ENCODE data around the gene SPATA3. TPM values are rescaled to one million over a fixed set of nuclear protein-coding genes. Genes with fewer than 3 reads are reported as not detected.

Gene SPATA3
- total and polyA plus RNA-seq, 4 donors: not detected

GRCh38 chr2:230991598-230991997 is 4.3 kb upstream of the SPATA3 start:
- DNase-seq (ENCODE audit: low spot score): no peak
- H3K4me1 ChIP-seq (ENCODE audit: control insufficient read depth in 4 of 4, insufficient read depth in 4 of 4, low read length in 3 of 4): peaks cover 0 to 5% (median 2%) of the 10 kb centered on the region in 4 donors
- H3K27ac ChIP-seq (ENCODE audit: low read depth in 1 of 2, low read length in 2 of 2): no peak overlapping the region
- no peak overlapping the region for H3K9ac ChIP-seq (ENCODE audit: low read depth in 1 of 2, low read length in 2 of 2)
- H3K4me3 ChIP-seq (ENCODE audit: low read depth in 1 of 3, low read length in 3 of 3): no peak overlapping the region
- no peaks in the 10 kb centered on the region for H3K36me3 ChIP-seq (ENCODE audit: control insufficient read depth in 4 of 4, insufficient read depth in 3 of 4, low read depth in 1 of 4, low read length in 3 of 4)
- no peak for TF ChIP-seq JUND (IDR thresholded peaks at IDR 0.05)
- H3K9me3 ChIP-seq (ENCODE audit: control insufficient read depth in 4 of 4, low read length in 3 of 4): no peaks in the 10 kb centered on the region
- WGBS: 93% methylated on average over 7 of the region's 7 CpGs
- H3K27me3 ChIP-seq (ENCODE audit: control insufficient read depth in 4 of 4, insufficient read depth in 4 of 4, low read length in 3 of 4): peaks cover 0 to 4% (median 0%) of the 10 kb centered on the region in 4 donors

GRCh38 chr2:230996661-230997060 is 740 bp downstream of the SPATA3 start:
- no peaks in the 10 kb centered on the region for H3K36me3 ChIP-seq (ENCODE audit: control insufficient read depth in 4 of 4, insufficient read depth in 3 of 4, low read depth in 1 of 4, low read length in 3 of 4)
- peaks cover 0 to 10% (median 0%) of the 10 kb centered on the region in 4 donors for H3K4me1 ChIP-seq (ENCODE audit: control insufficient read depth in 4 of 4, insufficient read depth in 4 of 4, low read length in 3 of 4)
- H3K9me3 ChIP-seq (ENCODE audit: control insufficient read depth in 4 of 4, low read length in 3 of 4): no peaks in the 10 kb centered on the region
- no peak for DNase-seq (ENCODE audit: low spot score)
- H3K27me3 ChIP-seq (ENCODE audit: control insufficient read depth in 4 of 4, insufficient read depth in 4 of 4, low read length in 3 of 4): no peaks in the 10 kb centered on the region
- no peak overlapping the region for H3K9ac ChIP-seq (ENCODE audit: low read depth in 1 of 2, low read length in 2 of 2)
- TF ChIP-seq, protein P1, sequence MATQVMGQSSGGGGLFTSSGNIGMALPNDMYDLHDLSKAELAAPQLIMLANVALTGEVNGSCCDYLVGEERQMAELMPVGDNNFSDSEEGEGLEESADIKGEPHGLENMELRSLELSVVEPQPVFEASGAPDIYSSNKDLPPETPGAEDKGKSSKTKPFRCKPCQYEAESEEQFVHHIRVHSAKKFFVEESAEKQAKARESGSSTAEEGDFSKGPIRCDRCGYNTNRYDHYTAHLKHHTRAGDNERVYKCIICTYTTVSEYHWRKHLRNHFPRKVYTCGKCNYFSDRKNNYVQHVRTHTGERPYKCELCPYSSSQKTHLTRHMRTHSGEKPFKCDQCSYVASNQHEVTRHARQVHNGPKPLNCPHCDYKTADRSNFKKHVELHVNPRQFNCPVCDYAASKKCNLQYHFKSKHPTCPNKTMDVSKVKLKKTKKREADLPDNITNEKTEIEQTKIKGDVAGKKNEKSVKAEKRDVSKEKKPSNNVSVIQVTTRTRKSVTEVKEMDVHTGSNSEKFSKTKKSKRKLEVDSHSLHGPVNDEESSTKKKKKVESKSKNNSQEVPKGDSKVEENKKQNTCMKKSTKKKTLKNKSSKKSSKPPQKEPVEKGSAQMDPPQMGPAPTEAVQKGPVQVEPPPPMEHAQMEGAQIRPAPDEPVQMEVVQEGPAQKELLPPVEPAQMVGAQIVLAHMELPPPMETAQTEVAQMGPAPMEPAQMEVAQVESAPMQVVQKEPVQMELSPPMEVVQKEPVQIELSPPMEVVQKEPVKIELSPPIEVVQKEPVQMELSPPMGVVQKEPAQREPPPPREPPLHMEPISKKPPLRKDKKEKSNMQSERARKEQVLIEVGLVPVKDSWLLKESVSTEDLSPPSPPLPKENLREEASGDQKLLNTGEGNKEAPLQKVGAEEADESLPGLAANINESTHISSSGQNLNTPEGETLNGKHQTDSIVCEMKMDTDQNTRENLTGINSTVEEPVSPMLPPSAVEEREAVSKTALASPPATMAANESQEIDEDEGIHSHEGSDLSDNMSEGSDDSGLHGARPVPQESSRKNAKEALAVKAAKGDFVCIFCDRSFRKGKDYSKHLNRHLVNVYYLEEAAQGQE (IDR thresholded peaks at IDR 0.05): no peak
- TF ChIP-seq SP1 (IDR thresholded peaks at IDR 0.05): no peak
- TF ChIP-seq, protein P2, sequence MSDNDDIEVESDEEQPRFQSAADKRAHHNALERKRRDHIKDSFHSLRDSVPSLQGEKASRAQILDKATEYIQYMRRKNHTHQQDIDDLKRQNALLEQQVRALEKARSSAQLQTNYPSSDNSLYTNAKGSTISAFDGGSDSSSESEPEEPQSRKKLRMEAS (IDR thresholded peaks at IDR 0.05): no peak
- TF ChIP-seq EGR1 (IDR thresholded peaks at IDR 0.05; ENCODE audit: low read depth in 2 of 2): no peak
- TF ChIP-seq FOXA2 (IDR thresholded peaks at IDR 0.05): no peak
- no peak overlapping the region for H3K27ac ChIP-seq (ENCODE audit: low read depth in 1 of 2, low read length in 2 of 2)
- no peak overlapping the region for H3K4me3 ChIP-seq (ENCODE audit: low read depth in 1 of 3, low read length in 3 of 3)

DNA sequence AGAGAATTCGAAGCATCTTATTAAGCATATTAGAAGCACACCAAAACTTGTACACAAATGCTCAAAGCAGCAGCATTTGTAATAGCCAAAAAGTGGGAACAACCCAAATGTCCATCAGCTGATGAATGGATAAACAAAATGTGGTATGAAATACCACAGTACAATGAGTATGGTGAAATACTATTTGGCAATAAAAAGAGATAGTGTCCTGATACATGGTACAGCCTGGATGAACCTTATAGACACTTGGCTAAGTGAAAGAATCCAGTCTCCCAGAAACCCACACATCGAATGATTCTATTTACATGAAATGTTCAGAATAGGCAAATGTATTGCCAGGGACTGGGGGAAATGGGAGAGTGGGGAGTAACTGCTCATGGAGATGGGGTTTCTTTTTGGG is 3.0 kb downstream of the SPATA3 start:
- H3K27me3 ChIP-seq (ENCODE audit: control insufficient read depth in 4 of 4, insufficient read depth in 4 of 4, low read length in 3 of 4): no peaks in the 10 kb centered on the region
- H3K9ac ChIP-seq (ENCODE audit: low read depth in 1 of 2, low read length in 2 of 2): no peak overlapping the region
- 68% methylated on average over 2 of the region's 2 CpGs for WGBS
- DNase-seq (ENCODE audit: low spot score): no peak
- peaks cover 0 to 10% (median 0%) of the 10 kb centered on the region in 4 donors for H3K4me1 ChIP-seq (ENCODE audit: control insufficient read depth in 4 of 4, insufficient read depth in 4 of 4, low read length in 3 of 4)
- H3K27ac ChIP-seq (ENCODE audit: low read depth in 1 of 2, low read length in 2 of 2): no peak overlapping the region
- no peak overlapping the region for H3K4me3 ChIP-seq (ENCODE audit: low read depth in 1 of 3, low read length in 3 of 3)
- H3K9me3 ChIP-seq (ENCODE audit: control insufficient read depth in 4 of 4, low read length in 3 of 4): no peaks in the 10 kb centered on the region
- H3K36me3 ChIP-seq (ENCODE audit: control insufficient read depth in 4 of 4, insufficient read depth in 3 of 4, low read depth in 1 of 4, low read length in 3 of 4): no peaks in the 10 kb centered on the region
- TF ChIP-seq RXRA (IDR thresholded peaks at IDR 0.05) (peak in 1 of 2 donors; percentile 46), FOXA1 (IDR thresholded peaks at IDR 0.05) (no peak)

DNA sequence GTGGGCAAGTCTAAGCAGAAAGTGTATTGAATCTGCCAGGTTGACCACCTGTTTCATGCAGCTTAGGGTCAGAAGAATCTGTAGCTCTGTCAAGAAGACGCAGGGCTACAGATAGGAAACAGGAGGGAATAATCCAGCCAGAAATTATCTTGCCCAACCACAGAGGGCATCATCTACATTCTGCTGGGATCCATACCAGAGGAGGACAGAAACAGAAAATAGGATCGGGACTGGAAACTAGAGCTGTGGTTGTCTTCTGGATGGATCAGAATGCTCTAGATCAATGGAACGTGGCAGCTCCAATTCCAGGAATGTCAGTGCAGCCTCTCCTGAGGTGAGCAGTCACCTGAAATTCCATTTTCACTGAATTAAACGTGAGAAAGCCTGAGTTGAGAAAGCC is 3.6 kb downstream of the SPATA3 start:
- Histone ChIP-seq H3K4me1 (ENCODE audit: control insufficient read depth in 4 of 4, insufficient read depth in 4 of 4, low read length in 3 of 4) (peaks cover 0 to 10% (median 0%) of the 10 kb centered on the region in 4 donors), H3K36me3 (ENCODE audit: control insufficient read depth in 4 of 4, insufficient read depth in 3 of 4, low read depth in 1 of 4, low read length in 3 of 4) (no peaks in the 10 kb centered on the region), H3K9me3 (ENCODE audit: control insufficient read depth in 4 of 4, low read length in 3 of 4) (no peaks in the 10 kb centered on the region), H3K4me3 (ENCODE audit: low read depth in 1 of 3, low read length in 3 of 3) (no peak overlapping the region), H3K27ac (ENCODE audit: low read depth in 1 of 2, low read length in 2 of 2) (no peak overlapping the region), H3K9ac (ENCODE audit: low read depth in 1 of 2, low read length in 2 of 2) (no peak overlapping the region), H3K27me3 (ENCODE audit: control insufficient read depth in 4 of 4, insufficient read depth in 4 of 4, low read length in 3 of 4) (no peaks in the 10 kb centered on the region)
- WGBS: 40% methylated on average over 4 of the region's 4 CpGs
- DNase-seq (ENCODE audit: low spot score): no peak
- no peak for TF ChIP-seq YY1 (IDR thresholded peaks at IDR 0.05)
- TF ChIP-seq, protein P3, sequence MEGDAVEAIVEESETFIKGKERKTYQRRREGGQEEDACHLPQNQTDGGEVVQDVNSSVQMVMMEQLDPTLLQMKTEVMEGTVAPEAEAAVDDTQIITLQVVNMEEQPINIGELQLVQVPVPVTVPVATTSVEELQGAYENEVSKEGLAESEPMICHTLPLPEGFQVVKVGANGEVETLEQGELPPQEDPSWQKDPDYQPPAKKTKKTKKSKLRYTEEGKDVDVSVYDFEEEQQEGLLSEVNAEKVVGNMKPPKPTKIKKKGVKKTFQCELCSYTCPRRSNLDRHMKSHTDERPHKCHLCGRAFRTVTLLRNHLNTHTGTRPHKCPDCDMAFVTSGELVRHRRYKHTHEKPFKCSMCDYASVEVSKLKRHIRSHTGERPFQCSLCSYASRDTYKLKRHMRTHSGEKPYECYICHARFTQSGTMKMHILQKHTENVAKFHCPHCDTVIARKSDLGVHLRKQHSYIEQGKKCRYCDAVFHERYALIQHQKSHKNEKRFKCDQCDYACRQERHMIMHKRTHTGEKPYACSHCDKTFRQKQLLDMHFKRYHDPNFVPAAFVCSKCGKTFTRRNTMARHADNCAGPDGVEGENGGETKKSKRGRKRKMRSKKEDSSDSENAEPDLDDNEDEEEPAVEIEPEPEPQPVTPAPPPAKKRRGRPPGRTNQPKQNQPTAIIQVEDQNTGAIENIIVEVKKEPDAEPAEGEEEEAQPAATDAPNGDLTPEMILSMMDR (IDR thresholded peaks at IDR 0.05; ENCODE audit: low read depth, low read length, missing input control): peak; percentile 36
- TF ChIP-seq FOXA1 (IDR thresholded peaks at IDR 0.05): no peak
- TF ChIP-seq, protein P1 (IDR thresholded peaks at IDR 0.05): no peak
- no peak for TF ChIP-seq SP1 (IDR thresholded peaks at IDR 0.05)
- TF ChIP-seq HNF4G (IDR thresholded peaks at IDR 0.05): no peak
- TF ChIP-seq ZBTB33 (IDR thresholded peaks at IDR 0.05): no peak
- peak; percentile 83 to 85 for TF ChIP-seq RAD21 (IDR thresholded peaks at IDR 0.05)

Data from liver (tissue), 9 donors.